Lung (tissue), 12 donors: ENCODE results near the gene SNX9. TPM values are rescaled to one million over a fixed set of nuclear protein-coding genes. Genes with fewer than 3 reads are reported as not detected.

Experiments
- ATAC-seq: fragments of 200-7000 bp; cut with Tn5 transposase; one replicate; pipeline ENCODE4 v1.9.1; 2020; ENCODE audit warnings: moderate number of reproducible peaks; ENCODE audit not compliant: insufficient read depth, low FRiP score
- DNase-seq, 3 donors: peaks; one replicate each; pipeline ENCODE4 v3.0.0-alpha.2; 2013 to 2017
- H3K27ac ChIP-seq, 2 donors: one replicate each; pipeline ENCODE4 v1.5.1; 2013; ENCODE audit warnings: mild to moderate bottlenecking in 2 of 2, moderate library complexity in 2 of 2, control low read depth in 1 of 2, inconsistent platforms in 1 of 2, low read depth in 1 of 2, low read length in 1 of 2
- H3K27me3 ChIP-seq, 3 donors: one replicate each; pipeline ENCODE4 v1.5.1; 2013; ENCODE audit warnings: low read length in 2 of 3; ENCODE audit not compliant: control insufficient read depth in 3 of 3, insufficient read depth in 3 of 3
- H3K36me3 ChIP-seq, 4 donors: one replicate each; pipeline ENCODE4 v1.5.1; 2013; ENCODE audit warnings: low read length in 4 of 4, mild to moderate bottlenecking in 1 of 4, moderate library complexity in 1 of 4; ENCODE audit not compliant: control insufficient read depth in 4 of 4, insufficient read depth in 4 of 4
- H3K4me1 ChIP-seq, 5 donors: one replicate each; pipeline ENCODE4 v1.5.1; 2013; ENCODE audit warnings: low read length in 5 of 5, mild to moderate bottlenecking in 2 of 5, moderate library complexity in 1 of 5; ENCODE audit not compliant: control insufficient read depth in 5 of 5, insufficient read depth in 5 of 5
- H3K4me3 ChIP-seq: one replicate; pipeline ENCODE4 v1.5.1; 2013; ENCODE audit warnings: mild to moderate bottlenecking, control low read depth, moderate library complexity
- H3K9ac ChIP-seq, 2 donors: one replicate each; pipeline ENCODE4 v1.5.1; 2013; ENCODE audit warnings: low read length in 2 of 2, control low read depth in 1 of 2; ENCODE audit not compliant: insufficient read depth in 1 of 2
- H3K9me3 ChIP-seq, 4 donors: one replicate each; pipeline ENCODE4 v1.5.1; 2013; ENCODE audit warnings: low read length in 3 of 4, mild to moderate bottlenecking in 1 of 4, moderate library complexity in 1 of 4; ENCODE audit not compliant: control insufficient read depth in 4 of 4, insufficient read depth in 3 of 4
- WGBS, 2 donors: extraction: QIAGEN DNeasy Blood & Tissue Kit; methylation state at CpG; one replicate each; pipeline ENCODE4 v1.1.7; 2013; 5-methylcytosine and 5-hydroxymethylcytosine counted together
- polyA plus RNA-seq, 2 donors: library from polyadenylated mRNA; stranded (reverse); fragments of 200-250 nt; gene quantifications; one replicate each; pipeline ENCODE4 v1.2.1, GENCODE V29; 2013
- total RNA-seq, 2 donors: library from RNA; depleted of rRNA in 1 of 2; stranded (reverse); fragments of >200 nt in 1 of 2; gene quantifications; one replicate each; pipeline ENCODE4 v1.2.1, GENCODE V29; 2014 to 2021
- TF ChIP-seq, protein P1 (sequence below): IDR thresholded peaks from 2 replicates; pipeline ENCODE4 v1.5.1; 2012; ENCODE audit warnings: mild to moderate bottlenecking; ENCODE audit errors: control extremely low read depth, extremely low read depth
- donor health status: control.
- donor health status: control.
- donor health status: Bipolar disorder and iron deficiency.
- donor health status: healthy.
- donor health status: DM: yes; HTN: yes; CAD: no.

SNX9 gene
- total and polyA plus RNA-seq, 4 donors, result 13.8 to 35.0 (median 23.8) TPM

- peaks cover 0 to 11% (median 11%) of the 10 kb centered on the region in 4 donors for H3K9me3 ChIP-seq
- H3K36me3 ChIP-seq, result no peaks in the 10 kb centered on the region
- H3K27ac ChIP-seq, result no peak overlapping the region
- no peak overlapping the region for H3K9ac ChIP-seq
- no peaks in the 10 kb centered on the region for H3K27me3 ChIP-seq
- 96 to 100% methylated on average over 1 of the region's 1 CpG for WGBS, 2 donors
- no peak for ATAC-seq
- no peak for DNase-seq
- H3K4me1 ChIP-seq, result peaks cover 0 to 4% (median 0%) of the 10 kb centered on the region in 5 donors
- TF ChIP-seq, protein P1, sequence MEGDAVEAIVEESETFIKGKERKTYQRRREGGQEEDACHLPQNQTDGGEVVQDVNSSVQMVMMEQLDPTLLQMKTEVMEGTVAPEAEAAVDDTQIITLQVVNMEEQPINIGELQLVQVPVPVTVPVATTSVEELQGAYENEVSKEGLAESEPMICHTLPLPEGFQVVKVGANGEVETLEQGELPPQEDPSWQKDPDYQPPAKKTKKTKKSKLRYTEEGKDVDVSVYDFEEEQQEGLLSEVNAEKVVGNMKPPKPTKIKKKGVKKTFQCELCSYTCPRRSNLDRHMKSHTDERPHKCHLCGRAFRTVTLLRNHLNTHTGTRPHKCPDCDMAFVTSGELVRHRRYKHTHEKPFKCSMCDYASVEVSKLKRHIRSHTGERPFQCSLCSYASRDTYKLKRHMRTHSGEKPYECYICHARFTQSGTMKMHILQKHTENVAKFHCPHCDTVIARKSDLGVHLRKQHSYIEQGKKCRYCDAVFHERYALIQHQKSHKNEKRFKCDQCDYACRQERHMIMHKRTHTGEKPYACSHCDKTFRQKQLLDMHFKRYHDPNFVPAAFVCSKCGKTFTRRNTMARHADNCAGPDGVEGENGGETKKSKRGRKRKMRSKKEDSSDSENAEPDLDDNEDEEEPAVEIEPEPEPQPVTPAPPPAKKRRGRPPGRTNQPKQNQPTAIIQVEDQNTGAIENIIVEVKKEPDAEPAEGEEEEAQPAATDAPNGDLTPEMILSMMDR, result no peak
- no peak overlapping the region for H3K4me3 ChIP-seq
Observed at GRCh38 chr6:157959451-157960227, 136.6 kb downstream of the SNX9 start.

DNA sequence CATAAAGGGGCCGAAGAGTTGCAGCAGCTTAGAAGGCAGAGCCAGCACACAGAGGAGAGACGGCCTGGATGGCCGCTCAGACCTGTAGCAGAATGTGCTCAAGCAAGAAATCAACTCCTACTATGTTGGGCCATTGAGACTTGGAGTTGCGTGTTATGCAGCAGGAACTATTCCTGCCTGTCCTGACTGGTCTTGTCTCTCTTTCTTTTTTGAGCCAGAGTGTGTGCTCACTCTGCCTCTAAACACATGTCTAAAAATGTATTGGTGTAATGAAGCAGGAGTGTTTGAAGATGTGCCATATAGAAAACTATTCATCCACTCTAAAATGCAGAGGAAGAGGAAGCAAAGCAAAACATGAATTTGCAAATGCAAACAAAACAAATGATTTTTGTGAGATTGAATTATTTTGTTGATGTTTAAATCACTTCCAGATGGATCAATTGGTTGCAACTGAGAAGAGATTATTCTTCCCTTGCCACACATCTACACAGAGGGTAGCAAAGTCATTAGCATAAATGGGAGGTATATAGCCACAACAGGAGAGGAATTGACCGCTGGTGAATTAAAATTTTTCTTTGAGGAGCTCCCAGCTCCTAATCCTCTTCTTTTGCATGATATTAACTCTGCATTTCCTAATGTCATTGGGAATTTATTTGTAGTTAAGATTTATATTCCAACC, 138.2 kb downstream of the SNX9 start:
- Histone ChIP-seq H3K27me3 (no peaks in the 10 kb centered on the region), H3K9me3 (peaks cover 0 to 11% (median 11%) of the 10 kb centered on the region in 4 donors), H3K4me3 (no peak overlapping the region), H3K4me1 (peaks cover 0 to 4% (median 0%) of the 10 kb centered on the region in 5 donors), H3K27ac (no peak overlapping the region), H3K36me3 (no peaks in the 10 kb centered on the region), H3K9ac (no peak overlapping the region)
- TF ChIP-seq, protein P1, result no peak
- WGBS, 2 donors, result 95% methylated on average over 5 of the region's 5 CpGs
- DNase-seq (no peak), ATAC-seq (no peak)

- Histone ChIP-seq H3K9me3 (peaks cover 0 to 11% (median 11%) of the 10 kb centered on the region in 4 donors), H3K9ac (no peak overlapping the region), H3K27me3 (no peaks in the 10 kb centered on the region), H3K27ac (no peak overlapping the region), H3K4me1 (peaks cover 0 to 4% (median 0%) of the 10 kb centered on the region in 5 donors), H3K4me3 (no peak overlapping the region), H3K36me3 (no peaks in the 10 kb centered on the region)
- no peak for ATAC-seq
- no peak for DNase-seq
- TF ChIP-seq, protein P1, result no peak
- WGBS, 2 donors, result 76 to 77% methylated on average over 13 of the region's 13 CpGs
Observed at GRCh38 chr6:157961832-157962575, 139.0 kb downstream of the SNX9 start.
